K562 (cell line): ENCODE measurements around the gene MKNK1. TPM values are rescaled to one million over a fixed set of nuclear protein-coding genes. Genes with fewer than 3 reads are reported as not detected.

Experiments used
- ATF4 ChIP-seq: fragments of 450-650 bp; formaldehyde crosslinking; IDR thresholded peaks from 2 replicates; pipeline ENCODE4 v1.4.0; 2022; ENCODE audit warnings: mild to moderate bottlenecking, moderate library complexity
- CAMTA2 ChIP-seq: fragments of 250-450 bp; sonication (Bioruptor Pico); conservative IDR thresholded peaks from 2 replicates; pipeline ENCODE4 v1.5.1; 2022
- COPS2 ChIP-seq: fragments of 450-650 bp; conservative IDR thresholded peaks from 2 replicates; pipeline ENCODE4 v1.6.1; 2016; ENCODE audit warnings: mild to moderate bottlenecking, moderate library complexity
- FOSL1 ChIP-seq: fragments of 200-800 bp; sonication (Bioruptor generic); conservative IDR thresholded peaks from 2 replicates; pipeline ENCODE4 v1.6.1; 2016; ENCODE audit warnings: missing genetic modification characterization, missing compliant biosample characterization
- FOXK1 ChIP-seq: sonication (generic); formaldehyde crosslinking; IDR thresholded peaks from 2 replicates; pipeline ENCODE4 v1.8.0; 2022; ENCODE audit warnings: missing genetic modification reagents, mild to moderate bottlenecking, borderline replicate concordance
- HDGF ChIP-seq: fragments of 450-650 bp; IDR thresholded peaks from 2 replicates; pipeline ENCODE4 v1.6.1; 2016
- JUNB ChIP-seq: fragments of 450-650 bp; formaldehyde crosslinking; conservative IDR thresholded peaks from 2 replicates; pipeline ENCODE4 v1.4.0; 2020; ENCODE audit warnings: mild to moderate bottlenecking
- MAFK ChIP-seq: IDR thresholded peaks from 2 replicates; pipeline ENCODE4 v1.6.1; 2011; ENCODE audit warnings: low read length, improper control_type of control experiment
- PHF20 ChIP-seq: fragments of 450-650 bp; IDR thresholded peaks from 2 replicates; pipeline ENCODE4 v1.6.1; 2018; ENCODE audit not compliant: partially characterized antibody
- ZNF143 ChIP-seq: sonication (generic); formaldehyde crosslinking; IDR thresholded peaks from 2 replicates; pipeline ENCODE4 v1.9.0; 2022; ENCODE audit warnings: mild to moderate bottlenecking, missing genetic modification reagents
- ZNF175 ChIP-seq: fragments of 200-800 bp; sonication (Bioruptor generic); IDR thresholded peaks from 2 replicates; pipeline ENCODE4 v1.6.1; 2016; ENCODE audit warnings: low read depth, mild to moderate bottlenecking, missing genetic modification characterization, missing compliant biosample characterization
- ZNF551 ChIP-seq: fragments of 250-450 bp; sonication (Bioruptor Pico); IDR thresholded peaks from 2 replicates; pipeline ENCODE4 v1.5.0; 2021; ENCODE audit warnings: mild to moderate bottlenecking, moderate library complexity
- ZNF75A ChIP-seq: fragments of 450-650 bp; formaldehyde crosslinking; IDR thresholded peaks from 2 replicates; pipeline ENCODE4 v1.4.0; 2020; ENCODE audit warnings: mild to moderate bottlenecking
- polyA plus RNA-seq, 8 experiments: library from polyadenylated mRNA; depleted of rRNA in 4 of 8; stranded (reverse) in 5 of 8; unstranded in 3 of 8; fragments of >200 nt; fragmentation: Nextera tagmentation in 2 of 8; fragmentation: Illumina TruSeq in 1 of 8; extraction: Ambion mirVana in 2 of 8; extraction: Trizol in 1 of 8; gene quantifications; 2 replicates each; pipeline versions ENCODE4 v1.2.1 to v1.2.3, GENCODE V29; 2011 to 2014; ENCODE audit warnings: inconsistent platforms in 1 of 8, missing spikeins in 1 of 8
- total RNA-seq, 7 experiments: library from RNA; depleted of rRNA in 6 of 7; stranded (reverse); fragments of >200 nt in 6 of 7; fragmentation: Illumina TruSeq in 2 of 7; extraction: Trizol in 2 of 7; gene quantifications; 2 replicates each; pipeline versions ENCODE4 v1.2.1 to v1.2.3, GENCODE V29; 2011 to 2021; ENCODE audit warnings: low replicate concordance in 1 of 7
- TF ChIP-seq, protein P1 (sequence below), 2 experiments: fragments of 450-650 bp; formaldehyde crosslinking in 1 of 2; IDR thresholded peaks; 2 replicates each; pipeline versions ENCODE4 v1.4.0 to v1.6.1; 2014 to 2020; ENCODE audit warnings: mild to moderate bottlenecking in 2 of 2, borderline replicate concordance in 1 of 2, low read depth in 1 of 2

The MKNK1 gene
- total and polyA plus RNA-seq, 9 of the 15 experiments (the other 6 are each of a cell fraction or from before 2014, with no cell fraction given), result 27.7 to 51.3 (median 43.7) TPM

GRCh38 chr1:46520063-46520911 lies 83.8 kb downstream of the MKNK1 start (continued):
- TF ChIP-seq FOSL1 (tag) (no peak), COPS2 (no peak), ZNF143 (CRISPR knock-in tag) (no peak), ZNF75A (CRISPR knock-in tag) (no peak), JUNB (CRISPR knock-in tag) (no peak), ZNF175 (CRISPR knock-in tag) (no peak), ZNF551 (CRISPR knock-in tag) (no peak), PHF20 (no peak), MAFK (no peak), CAMTA2 (CRISPR knock-in tag) (no peak), HDGF (peak; percentile 94; the same call in 1 of the 2 replicates), ATF4 (CRISPR knock-in tag) (no peak), FOXK1 (CRISPR knock-in tag) (no peak)
- TF ChIP-seq, protein P1, sequence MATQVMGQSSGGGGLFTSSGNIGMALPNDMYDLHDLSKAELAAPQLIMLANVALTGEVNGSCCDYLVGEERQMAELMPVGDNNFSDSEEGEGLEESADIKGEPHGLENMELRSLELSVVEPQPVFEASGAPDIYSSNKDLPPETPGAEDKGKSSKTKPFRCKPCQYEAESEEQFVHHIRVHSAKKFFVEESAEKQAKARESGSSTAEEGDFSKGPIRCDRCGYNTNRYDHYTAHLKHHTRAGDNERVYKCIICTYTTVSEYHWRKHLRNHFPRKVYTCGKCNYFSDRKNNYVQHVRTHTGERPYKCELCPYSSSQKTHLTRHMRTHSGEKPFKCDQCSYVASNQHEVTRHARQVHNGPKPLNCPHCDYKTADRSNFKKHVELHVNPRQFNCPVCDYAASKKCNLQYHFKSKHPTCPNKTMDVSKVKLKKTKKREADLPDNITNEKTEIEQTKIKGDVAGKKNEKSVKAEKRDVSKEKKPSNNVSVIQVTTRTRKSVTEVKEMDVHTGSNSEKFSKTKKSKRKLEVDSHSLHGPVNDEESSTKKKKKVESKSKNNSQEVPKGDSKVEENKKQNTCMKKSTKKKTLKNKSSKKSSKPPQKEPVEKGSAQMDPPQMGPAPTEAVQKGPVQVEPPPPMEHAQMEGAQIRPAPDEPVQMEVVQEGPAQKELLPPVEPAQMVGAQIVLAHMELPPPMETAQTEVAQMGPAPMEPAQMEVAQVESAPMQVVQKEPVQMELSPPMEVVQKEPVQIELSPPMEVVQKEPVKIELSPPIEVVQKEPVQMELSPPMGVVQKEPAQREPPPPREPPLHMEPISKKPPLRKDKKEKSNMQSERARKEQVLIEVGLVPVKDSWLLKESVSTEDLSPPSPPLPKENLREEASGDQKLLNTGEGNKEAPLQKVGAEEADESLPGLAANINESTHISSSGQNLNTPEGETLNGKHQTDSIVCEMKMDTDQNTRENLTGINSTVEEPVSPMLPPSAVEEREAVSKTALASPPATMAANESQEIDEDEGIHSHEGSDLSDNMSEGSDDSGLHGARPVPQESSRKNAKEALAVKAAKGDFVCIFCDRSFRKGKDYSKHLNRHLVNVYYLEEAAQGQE (IDR thresholded peaks at IDR 0.05; ENCODE audit: borderline replicate concordance), result no peak
- TF ChIP-seq, protein P1 (CRISPR knock-in tag; IDR thresholded peaks at IDR 0.05; ENCODE audit: low read depth), result no peak
- TF ChIP-seq, all 486 proteins: peak for 68
